ENCODE results near the gene PRMT1. TPM values are rescaled to one million over a fixed set of nuclear protein-coding genes. Genes with fewer than 3 reads are reported as not detected.
"Not testable (repeated sequence)": the region's sequence is repeated elsewhere in the genome, so short reads cannot be mapped to it uniquely, and the experiment has no call there.

PRMT1 gene
- polyA plus RNA-seq, 3 donors, result 60.1 to 94.4 (median 74.3) TPM

DNA sequence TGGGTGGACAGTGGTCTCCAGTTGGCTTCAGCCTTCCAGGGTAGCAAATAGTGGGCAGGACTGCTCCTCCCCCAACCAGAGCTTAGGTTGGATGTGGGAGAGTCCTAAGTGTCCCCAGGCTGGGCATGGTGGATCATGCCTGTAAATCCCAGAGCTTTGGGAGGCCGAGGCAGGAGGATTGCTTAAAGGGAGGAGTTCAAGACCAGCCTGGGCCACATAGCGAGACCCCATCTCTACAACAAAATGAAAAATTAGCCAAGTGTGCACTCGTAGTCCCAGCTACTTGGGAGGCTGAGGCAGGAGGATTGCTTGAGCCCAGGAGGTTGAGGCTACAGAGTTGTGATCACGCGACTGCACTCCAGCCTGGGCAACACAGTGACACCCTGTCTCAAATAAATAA lies 44.5 kb upstream of the PRMT1 start:
- H3K27ac Mint-ChIP-seq, result no peak overlapping the region

DNA sequence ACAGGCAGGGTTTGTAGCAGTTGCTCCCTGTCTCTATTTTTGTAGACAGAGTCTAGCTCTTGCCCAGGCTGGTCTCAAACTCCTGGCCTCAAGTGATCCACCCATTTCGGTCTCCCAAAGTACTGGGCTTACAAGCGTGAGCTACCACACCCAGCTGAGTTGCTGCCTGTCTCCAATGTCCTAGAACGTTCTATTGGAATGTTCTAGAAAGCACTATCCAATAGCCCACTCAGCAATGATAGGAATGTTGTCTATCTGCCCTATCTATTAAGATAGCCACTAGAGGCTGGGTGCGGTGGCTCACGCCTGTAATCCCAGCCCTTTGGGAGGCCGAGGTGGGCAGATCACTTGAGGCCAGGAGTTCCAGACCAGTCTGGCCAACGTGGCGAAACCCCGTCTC lies 43.8 kb upstream of the PRMT1 start:
- H3K4me2 ChIP-seq (replicated peaks; ENCODE audit: extremely low read depth, low read length, poor library complexity, severe bottlenecking); H3K36me3 ChIP-seq (replicated peaks in 1 of 2; ENCODE audit: control insufficient read depth in 1 of 2, insufficient read depth in 2 of 2, low read length in 2 of 2); H3K4me3 ChIP-seq (replicated peaks in 1 of 3; ENCODE audit: low read depth in 2 of 3, low read length in 3 of 3); H3K9me3 ChIP-seq (replicated peaks in 1 of 2; ENCODE audit: control insufficient read depth in 1 of 2, insufficient read depth in 1 of 2, low read length in 2 of 2); H3K9ac ChIP-seq (ENCODE audit: insufficient read depth, low read length, poor library complexity, severe bottlenecking); H3K4me1 Mint-ChIP-seq; H3K79me2 ChIP-seq (ENCODE audit: insufficient read depth, low read length); H3K4me1 ChIP-seq (ENCODE audit: control insufficient read depth in 1 of 2, insufficient read depth in 2 of 2, low read length in 2 of 2); H2AFZ ChIP-seq (ENCODE audit: insufficient read depth, low read depth, low read length, poor library complexity, severe bottlenecking); intact Hi-C loops (cut with micrococcal nuclease); H4K20me1 ChIP-seq (ENCODE audit: insufficient read depth, low read length); H3K27me3 ChIP-seq (ENCODE audit: control insufficient read depth in 2 of 2, insufficient read depth in 2 of 2, low read length in 2 of 2); H3K4me3 Mint-ChIP-seq; H3K9me3 Mint-ChIP-seq; H3K27ac ChIP-seq (ENCODE audit: low read depth in 1 of 2, low read length in 2 of 2); DNase-seq: not testable (repeated sequence)
- Mint-ChIP-seq H3K36me3 (peaks cover 4 to 16% of the 10 kb centered on the region in 2 donors), H3K27ac (peak overlapping the region in 1 of 7 donors; percentile 63), H3K27me3 (ENCODE audit: low read depth in 3 of 3) (peaks cover 7 to 13% (median 8%) of the 10 kb centered on the region in 3 donors)
- WGBS (ENCODE audit: insufficient coverage), result 94% methylated on average over 7 of the region's 9 CpGs

More for the DNA sequence above, 44.5 kb upstream of the PRMT1 start:
- Histone ChIP-seq H3K36me3 (replicated peaks in 1 of 2; ENCODE audit: control insufficient read depth in 1 of 2, insufficient read depth in 2 of 2, low read length in 2 of 2) (peaks cover 0 to 11% of the 10 kb centered on the region in 2 donors), H3K4me3 (replicated peaks in 1 of 3; ENCODE audit: low read depth in 2 of 3, low read length in 3 of 3) (no peak overlapping the region), H3K79me2 (ENCODE audit: insufficient read depth, low read length) (no peaks in the 10 kb centered on the region), H3K4me1 (ENCODE audit: control insufficient read depth in 1 of 2, insufficient read depth in 2 of 2, low read length in 2 of 2) (peaks cover 0 to 2% of the 10 kb centered on the region in 2 donors), H4K20me1 (ENCODE audit: insufficient read depth, low read length) (no peaks in the 10 kb centered on the region), H3K9me3 (replicated peaks in 1 of 2; ENCODE audit: control insufficient read depth in 1 of 2, insufficient read depth in 1 of 2, low read length in 2 of 2) (no peaks in the 10 kb centered on the region), H2AFZ (ENCODE audit: insufficient read depth, low read depth, low read length, poor library complexity, severe bottlenecking) (no peak overlapping the region), H3K27me3 (ENCODE audit: control insufficient read depth in 2 of 2, insufficient read depth in 2 of 2, low read length in 2 of 2) (no peaks in the 10 kb centered on the region), H3K27ac (ENCODE audit: low read depth in 1 of 2, low read length in 2 of 2) (no peak overlapping the region), H3K4me2 (replicated peaks; ENCODE audit: extremely low read depth, low read length, poor library complexity, severe bottlenecking) (no peak overlapping the region), H3K9ac (ENCODE audit: insufficient read depth, low read length, poor library complexity, severe bottlenecking) (no peak overlapping the region)
- H3K36me3 Mint-ChIP-seq, result peaks cover 8 to 23% of the 10 kb centered on the region in 2 donors
- H3K4me1 Mint-ChIP-seq, result peaks cover 2% of the 10 kb centered on the region
- WGBS (ENCODE audit: insufficient coverage), result no CpG with 5 or more reads among the region's 5 CpGs
- H3K4me3 Mint-ChIP-seq, result no peak overlapping the region
- DNase-seq, result no peak
- H3K9me3 Mint-ChIP-seq, result peaks cover 0 to 3% (median 0%) of the 10 kb centered on the region in 7 donors
- TF ChIP-seq, protein P1, sequence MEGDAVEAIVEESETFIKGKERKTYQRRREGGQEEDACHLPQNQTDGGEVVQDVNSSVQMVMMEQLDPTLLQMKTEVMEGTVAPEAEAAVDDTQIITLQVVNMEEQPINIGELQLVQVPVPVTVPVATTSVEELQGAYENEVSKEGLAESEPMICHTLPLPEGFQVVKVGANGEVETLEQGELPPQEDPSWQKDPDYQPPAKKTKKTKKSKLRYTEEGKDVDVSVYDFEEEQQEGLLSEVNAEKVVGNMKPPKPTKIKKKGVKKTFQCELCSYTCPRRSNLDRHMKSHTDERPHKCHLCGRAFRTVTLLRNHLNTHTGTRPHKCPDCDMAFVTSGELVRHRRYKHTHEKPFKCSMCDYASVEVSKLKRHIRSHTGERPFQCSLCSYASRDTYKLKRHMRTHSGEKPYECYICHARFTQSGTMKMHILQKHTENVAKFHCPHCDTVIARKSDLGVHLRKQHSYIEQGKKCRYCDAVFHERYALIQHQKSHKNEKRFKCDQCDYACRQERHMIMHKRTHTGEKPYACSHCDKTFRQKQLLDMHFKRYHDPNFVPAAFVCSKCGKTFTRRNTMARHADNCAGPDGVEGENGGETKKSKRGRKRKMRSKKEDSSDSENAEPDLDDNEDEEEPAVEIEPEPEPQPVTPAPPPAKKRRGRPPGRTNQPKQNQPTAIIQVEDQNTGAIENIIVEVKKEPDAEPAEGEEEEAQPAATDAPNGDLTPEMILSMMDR (IDR thresholded peaks at IDR 0.05), result no peak
- H3K27me3 Mint-ChIP-seq (ENCODE audit: low read depth in 3 of 3), result peaks cover 7 to 13% (median 8%) of the 10 kb centered on the region in 3 donors
- intact Hi-C loops (cut with micrococcal nuclease), result no loop called here
